Measurements from ENCODE around the gene PLEKHA1.

The PLEKHA1 gene

DNA sequence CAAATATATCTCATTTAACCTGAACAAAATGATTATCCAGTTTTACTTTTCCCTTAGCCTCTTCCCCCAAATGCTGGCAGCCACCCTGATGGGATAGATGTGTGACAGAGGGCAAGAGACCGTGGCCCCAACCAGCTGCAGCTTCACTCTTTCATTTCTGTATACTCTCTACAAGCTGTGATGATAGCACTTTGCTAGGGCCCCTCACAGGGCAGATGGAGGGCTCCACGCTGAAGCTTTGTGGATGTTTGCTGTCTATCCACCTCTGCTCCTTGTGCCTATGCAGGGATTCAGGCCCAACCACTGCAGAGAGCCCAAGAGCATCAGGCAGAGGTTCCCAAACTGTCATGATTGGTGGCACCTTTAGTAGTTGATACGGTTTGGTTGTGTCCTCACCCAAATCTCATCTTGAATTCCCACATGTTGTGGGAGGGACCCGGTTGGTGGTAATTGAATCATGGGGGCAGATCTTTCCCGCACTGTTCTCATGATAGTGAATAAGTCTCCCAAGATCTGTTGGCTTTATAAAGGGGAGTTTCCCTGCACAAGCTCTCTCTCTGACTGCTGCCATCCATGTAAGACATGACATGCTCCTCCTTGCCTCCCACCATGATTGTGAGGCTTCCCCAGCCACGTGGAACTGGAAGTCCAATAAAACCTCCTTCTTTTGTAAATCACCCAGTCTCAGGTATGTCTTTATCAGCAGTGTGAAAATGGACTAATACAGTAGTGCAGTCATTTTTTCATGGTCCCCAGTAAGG, 107.0 kb downstream of the PLEKHA1 start:
- no peaks in the 10 kb centered on the region for H3K4me1 ChIP-seq (ENCODE audit: control insufficient read depth, insufficient read depth, low read length)
- no peaks in the 10 kb centered on the region for H3K9me3 ChIP-seq (ENCODE audit: control insufficient read depth, low read length)
- H3K36me3 ChIP-seq (ENCODE audit: control insufficient read depth, insufficient read depth, low read length) = no peaks in the 10 kb centered on the region
- no peak overlapping the region for H3K4me3 ChIP-seq (ENCODE audit: low read length)
- H3K9ac ChIP-seq (ENCODE audit: low read length) = no peak overlapping the region
- H3K27me3 ChIP-seq (ENCODE audit: control insufficient read depth, insufficient read depth, low read length) = no peaks in the 10 kb centered on the region

All from mucosa of stomach (tissue), 1 donor.